Bronchial epithelial cell (primary cell): ENCODE results near the gene CDH13. TPM values are rescaled to one million over a fixed set of nuclear protein-coding genes. Genes with fewer than 3 reads are reported as not detected.

ENCODE experiments used
- DNase-seq: peaks from one replicate; pipeline ENCODE4 v3.0.0-alpha.2; 2010; ENCODE audit warnings: low read depth
- FAIRE-seq: peaks from 2 replicates; lab custom pipeline; 2011; peaks lifted over from hg19 to GRCh38; lab: Jason Lieb, UNC
- H3K27me3 ChIP-seq: 2 replicates; pipeline ENCODE4 v1.5.1; 2011; ENCODE audit warnings: low read length; ENCODE audit not compliant: control insufficient read depth, insufficient read depth
- H3K36me3 ChIP-seq: 2 replicates; pipeline ENCODE4 v1.5.1; 2011; ENCODE audit warnings: low read length; ENCODE audit not compliant: control insufficient read depth, insufficient read depth
- H3K4me3 ChIP-seq: 2 replicates; pipeline ENCODE4 v1.5.1; 2011; ENCODE audit warnings: mild to moderate bottlenecking, low read depth, low read length, control low read depth
- CTCF ChIP-seq: IDR thresholded peaks from 2 replicates; pipeline ENCODE4 v1.5.1; 2011; ENCODE audit warnings: mild to moderate bottlenecking, moderate library complexity, low read length, control low read depth, inconsistent platforms; ENCODE audit not compliant: insufficient read depth, severe bottlenecking
- total RNA-seq: library from RNA; depleted of rRNA; stranded (reverse); fragments of >200 nt; gene quantifications from 2 replicates; pipeline ENCODE4 v1.2.1, GENCODE V29; 2014

Gene CDH13
- total RNA-seq, 1 donor from 2014 or later = 31.3 TPM

GRCh38 chr16:83044589-83044988 lies 417.8 kb downstream of the CDH13 start:
- Histone ChIP-seq H3K36me3 (no peaks in the 10 kb centered on the region), H3K4me3 (no peak overlapping the region), H3K27me3 (no peaks in the 10 kb centered on the region)
- TF ChIP-seq CTCF = no peak
- FAIRE-seq (no peak), DNase-seq (no peak)

GRCh38 chr16:83045790-83046189 lies 419.0 kb downstream of the CDH13 start:
- Histone ChIP-seq H3K27me3 (no peaks in the 10 kb centered on the region), H3K4me3 (no peak overlapping the region), H3K36me3 (no peaks in the 10 kb centered on the region)
- DNase-seq = no peak
- no peak for TF ChIP-seq CTCF
- FAIRE-seq = no peak

- no peak for TF ChIP-seq CTCF
- Histone ChIP-seq H3K27me3 (no peaks in the 10 kb centered on the region), H3K36me3 (no peaks in the 10 kb centered on the region), H3K4me3 (no peak overlapping the region)
- FAIRE-seq = peak; percentile 23
- no peak for DNase-seq
Measured at GRCh38 chr16:83046664-83047063, 419.9 kb downstream of the CDH13 start.

GRCh38 chr16:83051451-83051850 lies 424.7 kb downstream of the CDH13 start:
- no peaks in the 10 kb centered on the region for H3K27me3 ChIP-seq
- no peaks in the 10 kb centered on the region for H3K36me3 ChIP-seq
- TF ChIP-seq CTCF = no peak
- FAIRE-seq (no peak), DNase-seq (no peak)
- no peak overlapping the region for H3K4me3 ChIP-seq

GRCh38 chr16:83054283-83054682 lies 427.5 kb downstream of the CDH13 start:
- H3K36me3 ChIP-seq = no peaks in the 10 kb centered on the region
- TF ChIP-seq CTCF = no peak
- H3K4me3 ChIP-seq = no peak overlapping the region
- DNase-seq (peak; percentile 59), FAIRE-seq (no peak)
- no peaks in the 10 kb centered on the region for H3K27me3 ChIP-seq

GRCh38 chr16:83058376-83058775 lies 431.6 kb downstream of the CDH13 start:
- Histone ChIP-seq H3K27me3 (no peaks in the 10 kb centered on the region), H3K4me3 (no peak overlapping the region), H3K36me3 (no peaks in the 10 kb centered on the region)
- no peak for TF ChIP-seq CTCF
- no peak for DNase-seq
- no peak for FAIRE-seq
